MCF 10A (cell line): ENCODE measurements around the gene NPB. TPM values are rescaled to one million over a fixed set of nuclear protein-coding genes. Genes with fewer than 3 reads are reported as not detected.

Source experiments
- BruUV-seq: library from RNA; stranded (reverse); fragments of 400-500 nt; replicated peaks from 2 replicates; lab custom pipeline; 2021; lab: Mats Ljungman, UMichigan
- CTCF ChIA-PET: fragments of 300-600 bp; sonication (Branson Sonifier 250); formaldehyde crosslinking; extraction: SDS; loops from one replicate; lab custom pipeline; 2021; ENCODE audit warnings: antibody characterized with exemption, inconsistent platforms; lab: Yijun Ruan, JAX
- POLR2A ChIA-PET: fragments of 300-600, 350-650 bp; sonication (Branson Sonifier 250); formaldehyde crosslinking; extraction: SDS; loops from one replicate; lab custom pipeline; 2020; ENCODE audit warnings: antibody characterized with exemption, inconsistent platforms; lab: Yijun Ruan, JAX
- DNase-seq: peaks from one replicate; pipeline ENCODE4 v3.0.0-alpha.2; 2018; ENCODE audit not compliant: unreplicated experiment
- H3K27ac Mint-ChIP-seq: one replicate; pipeline ENCODE4 v1.8.0; 2022; ENCODE audit warnings: mild to moderate bottlenecking, low read depth, mixed read lengths; ENCODE audit not compliant: unreplicated experiment
- H3K27me3 Mint-ChIP-seq: one replicate; pipeline ENCODE4 v1.8.0; 2022; ENCODE audit warnings: mixed read lengths; ENCODE audit not compliant: insufficient read depth, unreplicated experiment
- H3K36me3 Mint-ChIP-seq: one replicate; pipeline ENCODE4 v1.8.0; 2022; ENCODE audit warnings: mild to moderate bottlenecking, moderate library complexity, mixed read lengths; ENCODE audit not compliant: insufficient read depth, unreplicated experiment
- H3K4me1 Mint-ChIP-seq: one replicate; pipeline ENCODE4 v1.8.0; 2022; ENCODE audit warnings: mixed read lengths; ENCODE audit not compliant: insufficient read depth, unreplicated experiment
- H3K4me3 Mint-ChIP-seq: one replicate; pipeline ENCODE4 v1.8.0; 2022; ENCODE audit warnings: mild to moderate bottlenecking, moderate library complexity, mixed read lengths; ENCODE audit not compliant: unreplicated experiment
- H3K9me3 Mint-ChIP-seq: one replicate; pipeline ENCODE4 v1.8.0; 2022; ENCODE audit warnings: mixed read lengths; ENCODE audit not compliant: unreplicated experiment
- CTCF ChIP-seq: fragments of 200-600 bp; IDR thresholded peaks from one replicate; pipeline ENCODE4 v1.8.0; 2022; ENCODE audit warnings: antibody characterized with exemption, mild to moderate bottlenecking; ENCODE audit not compliant: unreplicated experiment
- intact Hi-C: fragments of 100-400 bp; cut with micrococcal nuclease; formaldehyde crosslinking; loops from 2 replicates; pipeline ENCODE4 v1.14.1; 2022
- total RNA-seq: library from RNA; stranded (reverse); gene quantifications from 2 replicates; pipeline ENCODE4 v1.2.3, GENCODE V29; 2022

The NPB gene
- total RNA-seq, 1 experiment from 2014 or later, result 0.28 TPM

DNA sequence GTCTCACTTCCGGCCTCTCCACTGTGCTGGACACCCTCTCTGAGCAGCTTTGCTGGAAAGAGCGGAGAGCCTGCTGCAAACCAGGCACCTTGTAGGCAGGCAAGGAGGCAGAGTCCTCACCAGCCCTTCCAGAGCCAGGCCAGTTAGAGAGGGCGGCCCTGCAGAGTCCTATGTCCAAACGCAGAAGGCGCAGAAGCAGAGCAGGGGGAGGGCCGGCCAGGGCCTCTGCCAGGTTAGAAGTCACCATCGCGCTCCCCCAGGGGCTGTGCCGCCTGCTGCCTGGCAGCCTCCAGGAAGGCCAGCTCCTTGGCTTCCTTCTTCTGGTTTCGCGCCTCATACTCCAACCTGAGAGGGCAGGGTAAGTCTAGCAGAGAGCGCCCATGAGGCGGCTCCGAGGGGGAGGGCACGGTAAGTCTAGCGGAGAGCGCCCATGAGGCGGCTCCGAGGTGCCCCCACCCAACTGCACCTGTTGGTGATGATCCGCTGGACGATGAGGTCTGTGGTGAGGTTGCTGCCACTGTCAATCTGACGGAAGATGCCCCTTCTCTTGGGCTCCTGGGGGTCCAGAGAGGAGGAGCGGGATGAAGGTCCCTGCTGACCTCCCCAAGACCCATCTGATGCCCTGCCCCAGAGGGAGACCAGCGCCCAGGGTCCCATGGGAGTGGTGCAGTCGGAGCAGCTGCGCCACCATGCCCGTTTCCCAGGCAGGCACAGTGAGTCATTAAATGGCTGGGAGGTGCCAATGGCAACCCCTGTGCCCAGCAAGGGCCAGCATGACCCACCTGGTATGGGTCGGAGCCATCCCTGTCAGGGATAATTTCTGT lies 2.8 kb downstream of the NPB start:
- no peak for DNase-seq
- Mint-ChIP-seq H3K27ac (no peak overlapping the region), H3K4me1 (peaks cover 7% of the 10 kb centered on the region), H3K36me3 (peaks cover 28% of the 10 kb centered on the region), H3K9me3 (no peaks in the 10 kb centered on the region), H3K4me3 (no peak overlapping the region), H3K27me3 (no peaks in the 10 kb centered on the region)
- CTCF ChIA-PET, result no interaction called here
- POLR2A ChIA-PET, result no interaction called here
- BruUV-seq, result no TSS peak
- intact Hi-C loops, result no loop called here
- TF ChIP-seq CTCF, result no peak

- H3K4me3 Mint-ChIP-seq, result no peak overlapping the region
- CTCF ChIA-PET, result no interaction called here
Measured at GRCh38 chr17:81905424-81905875, 3.4 kb downstream of the NPB start.

DNA sequence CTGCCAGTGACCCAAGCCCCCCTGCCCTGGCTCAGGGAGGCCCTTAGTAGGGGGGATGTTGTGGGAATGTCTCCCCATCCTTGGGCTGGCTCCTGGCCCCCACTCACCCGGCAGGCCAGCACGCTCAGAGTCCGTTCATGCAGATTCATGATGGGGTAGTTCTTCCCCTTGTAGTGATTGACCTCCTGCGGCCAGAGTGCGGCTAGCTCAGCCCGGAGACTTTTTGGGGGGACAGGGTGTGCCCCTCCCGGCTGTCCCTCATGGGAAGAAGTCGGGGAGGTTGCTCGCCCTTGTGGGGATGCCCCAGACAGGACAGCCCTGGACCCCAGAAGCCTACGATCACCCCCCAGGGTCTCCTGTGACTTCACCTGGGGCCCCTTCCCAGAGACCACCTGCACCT lies 4.0 kb downstream of the NPB start:
- no peak overlapping the region for H3K27ac Mint-ChIP-seq
- H3K9me3 Mint-ChIP-seq, result no peaks in the 10 kb centered on the region
- H3K4me3 Mint-ChIP-seq, result no peak overlapping the region
- H3K27me3 Mint-ChIP-seq, result no peaks in the 10 kb centered on the region
- peaks cover 3% of the 10 kb centered on the region for H3K4me1 Mint-ChIP-seq
- H3K36me3 Mint-ChIP-seq, result peaks cover 17% of the 10 kb centered on the region
- ChIA-PET POLR2A (interaction anchor here (0.6 to 1.2 kb wide), 3 partner anchors 8 to 14 kb away, joined by 3 to 6 read pairs (median 6); no protein-coding TSS in a partner anchor), CTCF (no interaction called here)
- no TSS peak for BruUV-seq
- DNase-seq, result no peak
- intact Hi-C loops, result no loop called here
- no peak for TF ChIP-seq CTCF

More at GRCh38 chr17:81905424-81905875, 3.4 kb downstream of the NPB start:
- no peak overlapping the region for H3K27ac Mint-ChIP-seq
- H3K9me3 Mint-ChIP-seq, result no peaks in the 10 kb centered on the region
- no peak for TF ChIP-seq CTCF
- peaks cover 22% of the 10 kb centered on the region for H3K36me3 Mint-ChIP-seq
- intact Hi-C loops, result no loop called here
- BruUV-seq, result no TSS peak
- POLR2A ChIA-PET, result interaction anchor here (0.6 to 1.2 kb wide), 3 partner anchors 8 to 13 kb away, joined by 3 to 6 read pairs (median 6); no protein-coding TSS in a partner anchor
- H3K4me1 Mint-ChIP-seq, result peaks cover 7% of the 10 kb centered on the region
- no peak for DNase-seq
- H3K27me3 Mint-ChIP-seq, result no peaks in the 10 kb centered on the region

DNA sequence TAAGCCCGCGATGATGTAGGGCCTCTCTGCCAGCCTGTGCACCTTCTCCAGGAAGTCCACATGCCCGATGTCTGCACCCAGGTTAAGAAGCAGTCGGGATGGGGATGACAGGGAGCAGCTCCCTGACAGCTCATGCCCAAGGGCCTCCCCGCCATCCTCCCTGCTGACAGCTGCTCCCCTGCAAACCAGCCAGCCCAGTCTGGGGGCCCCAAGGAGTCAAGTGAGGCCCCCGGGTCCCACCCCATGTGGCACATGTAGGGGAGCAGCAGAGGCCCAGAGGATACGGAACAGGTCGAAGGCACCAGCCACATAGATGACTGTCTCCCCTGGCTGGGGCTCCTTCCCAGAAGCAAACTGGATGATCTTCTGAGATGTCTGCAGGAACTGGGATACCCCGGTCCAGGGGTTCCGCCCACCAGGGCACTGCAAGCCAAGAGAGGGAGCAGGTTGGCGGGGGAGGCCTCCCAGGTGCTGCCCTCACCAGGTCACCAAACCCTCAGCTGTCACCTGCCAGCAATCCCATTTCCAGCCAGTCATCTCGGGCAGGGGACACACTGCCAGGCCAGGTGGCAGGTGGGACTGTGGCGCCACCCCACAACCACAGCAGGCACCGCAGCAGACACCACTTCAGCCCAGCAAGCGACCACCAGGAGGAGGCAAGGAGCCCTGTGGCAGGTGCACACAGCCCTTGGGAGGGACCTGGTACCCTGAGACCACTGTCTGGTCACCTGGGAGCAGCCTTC lies 4.6 kb downstream of the NPB start:
- peaks cover 15% of the 10 kb centered on the region for H3K36me3 Mint-ChIP-seq
- intact Hi-C loops, result no loop called here
- POLR2A ChIA-PET, result interaction anchor here (0.6 to 1.2 kb wide), 2 partner anchors 14 to 403 kb away, joined by 3 to 6 read pairs; no protein-coding TSS in a partner anchor
- CTCF ChIA-PET, result no interaction called here
- no peaks in the 10 kb centered on the region for H3K4me1 Mint-ChIP-seq
- TF ChIP-seq CTCF, result no peak
- DNase-seq, result no peak
- no peaks in the 10 kb centered on the region for H3K9me3 Mint-ChIP-seq
- H3K4me3 Mint-ChIP-seq, result no peak overlapping the region
- no TSS peak for BruUV-seq
- no peak overlapping the region for H3K27ac Mint-ChIP-seq
- no peaks in the 10 kb centered on the region for H3K27me3 Mint-ChIP-seq
